ENCODE data around the gene BLOC1S1. TPM values are rescaled to one million over a fixed set of nuclear protein-coding genes. Genes with fewer than 3 reads are reported as not detected.

The BLOC1S1 gene
- total and polyA plus RNA-seq, 9 of the 15 experiments (the other 6 are each of a cell fraction or from before 2014, with no cell fraction given): 75.2 to 161 (median 98.8) TPM

DNA sequence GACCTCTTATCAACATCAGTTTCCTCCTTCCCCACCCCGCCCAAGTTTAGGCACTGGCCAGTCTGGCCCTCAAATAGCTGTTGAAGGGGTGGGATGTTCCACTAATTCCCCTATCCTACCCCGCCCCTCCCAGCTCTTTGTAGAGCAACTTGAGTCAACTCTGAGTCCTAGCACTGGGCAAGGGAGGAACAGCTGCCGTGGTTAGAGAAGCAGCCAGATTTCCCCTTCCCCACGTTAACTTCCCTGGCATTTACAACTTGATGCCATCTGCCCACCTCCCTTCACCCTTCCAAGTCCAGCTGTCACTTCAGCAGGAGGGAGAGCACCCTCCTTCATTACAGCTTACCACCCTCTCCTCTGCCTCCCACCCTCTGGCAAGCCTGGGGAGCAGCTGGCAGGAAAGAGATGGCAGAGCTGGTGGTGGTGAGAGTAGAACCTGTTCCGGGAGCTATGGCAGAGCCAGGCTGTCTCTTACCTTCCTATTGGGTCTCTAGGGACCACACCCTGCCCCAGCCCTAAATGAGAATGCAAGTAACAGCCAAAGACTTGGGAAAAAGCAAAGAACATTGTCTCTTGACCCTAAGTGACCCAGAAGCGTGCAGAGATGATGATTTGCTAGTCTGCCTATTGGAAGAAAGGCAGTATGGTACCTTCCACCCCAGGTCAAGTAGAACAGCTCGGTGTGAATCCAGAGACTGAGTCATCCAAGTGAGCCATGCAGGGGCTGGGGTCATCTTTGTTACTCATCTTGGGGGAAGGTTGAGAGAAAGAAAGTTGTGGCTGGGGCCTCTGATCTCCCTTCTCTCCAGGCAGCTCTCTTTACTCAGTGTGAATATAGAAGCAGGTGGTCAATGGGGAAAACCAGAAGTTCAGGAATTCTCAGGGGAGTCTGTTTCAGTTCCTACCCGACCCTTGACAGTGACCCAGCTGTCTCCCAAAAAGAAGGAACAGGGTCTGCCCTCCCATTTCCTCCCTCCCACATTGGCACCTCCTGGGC lies 1.5 kb downstream of the BLOC1S1 start (continued):
- TF ChIP-seq, protein P1, sequence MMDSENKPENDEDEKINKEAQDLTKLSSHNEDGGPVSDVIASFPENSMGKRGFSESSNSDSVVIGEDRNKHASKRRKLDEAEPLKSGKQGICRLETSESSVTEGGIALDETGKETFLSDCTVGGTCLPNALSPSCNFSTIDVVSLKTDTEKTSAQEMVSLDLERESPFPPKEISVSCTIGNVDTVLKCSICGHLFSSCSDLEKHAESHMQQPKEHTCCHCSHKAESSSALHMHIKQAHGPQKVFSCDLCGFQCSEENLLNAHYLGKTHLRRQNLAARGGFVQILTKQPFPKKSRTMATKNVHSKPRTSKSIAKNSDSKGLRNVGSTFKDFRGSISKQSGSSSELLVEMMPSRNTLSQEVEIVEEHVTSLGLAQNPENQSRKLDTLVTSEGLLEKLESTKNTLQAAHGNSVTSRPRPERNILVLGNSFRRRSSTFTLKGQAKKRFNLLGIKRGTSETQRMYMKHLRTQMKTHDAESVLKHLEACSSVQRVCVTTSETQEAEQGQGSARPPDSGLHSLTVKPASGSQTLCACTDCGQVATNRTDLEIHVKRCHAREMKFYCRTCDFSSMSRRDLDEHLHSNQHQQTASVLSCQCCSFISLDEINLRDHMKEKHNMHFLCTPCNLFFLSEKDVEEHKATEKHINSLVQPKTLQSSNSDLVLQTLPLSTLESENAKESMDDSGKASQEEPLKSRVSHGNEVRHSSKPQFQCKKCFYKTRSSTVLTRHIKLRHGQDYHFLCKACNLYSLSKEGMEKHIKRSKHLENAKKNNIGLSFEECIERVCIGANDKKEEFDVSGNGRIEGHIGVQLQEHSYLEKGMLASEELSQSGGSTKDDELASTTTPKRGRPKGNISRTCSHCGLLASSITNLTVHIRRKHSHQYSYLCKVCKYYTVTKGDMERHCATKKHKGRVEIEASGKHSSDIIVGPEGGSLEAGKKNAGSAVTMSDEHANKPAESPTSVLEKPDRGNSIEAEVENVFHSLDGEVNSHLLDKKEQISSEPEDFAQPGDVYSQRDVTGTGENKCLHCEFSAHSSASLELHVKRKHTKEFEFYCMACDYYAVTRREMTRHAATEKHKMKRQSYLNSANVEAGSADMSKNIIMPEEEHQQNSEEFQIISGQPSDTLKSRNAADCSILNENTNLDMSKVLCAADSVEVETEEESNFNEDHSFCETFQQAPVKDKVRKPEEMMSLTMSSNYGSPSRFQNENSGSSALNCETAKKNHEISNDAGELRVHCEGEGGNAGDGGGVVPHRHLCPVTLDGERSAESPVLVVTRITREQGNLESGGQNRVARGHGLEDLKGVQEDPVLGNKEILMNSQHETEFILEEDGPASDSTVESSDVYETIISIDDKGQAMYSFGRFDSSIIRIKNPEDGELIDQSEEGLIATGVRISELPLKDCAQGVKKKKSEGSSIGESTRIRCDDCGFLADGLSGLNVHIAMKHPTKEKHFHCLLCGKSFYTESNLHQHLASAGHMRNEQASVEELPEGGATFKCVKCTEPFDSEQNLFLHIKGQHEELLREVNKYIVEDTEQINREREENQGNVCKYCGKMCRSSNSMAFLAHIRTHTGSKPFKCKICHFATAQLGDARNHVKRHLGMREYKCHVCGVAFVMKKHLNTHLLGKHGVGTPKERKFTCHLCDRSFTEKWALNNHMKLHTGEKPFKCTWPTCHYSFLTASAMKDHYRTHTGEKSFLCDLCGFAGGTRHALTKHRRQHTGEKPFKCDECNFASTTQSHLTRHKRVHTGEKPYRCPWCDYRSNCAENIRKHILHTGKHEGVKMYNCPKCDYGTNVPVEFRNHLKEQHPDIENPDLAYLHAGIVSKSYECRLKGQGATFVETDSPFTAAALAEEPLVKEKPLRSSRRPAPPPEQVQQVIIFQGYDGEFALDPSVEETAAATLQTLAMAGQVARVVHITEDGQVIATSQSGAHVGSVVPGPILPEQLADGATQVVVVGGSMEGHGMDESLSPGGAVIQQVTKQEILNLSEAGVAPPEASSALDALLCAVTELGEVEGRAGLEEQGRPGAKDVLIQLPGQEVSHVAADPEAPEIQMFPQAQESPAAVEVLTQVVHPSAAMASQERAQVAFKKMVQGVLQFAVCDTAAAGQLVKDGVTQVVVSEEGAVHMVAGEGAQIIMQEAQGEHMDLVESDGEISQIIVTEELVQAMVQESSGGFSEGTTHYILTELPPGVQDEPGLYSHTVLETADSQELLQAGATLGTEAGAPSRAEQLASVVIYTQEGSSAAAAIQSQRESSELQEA (IDR thresholded peaks at IDR 0.05; ENCODE audit: low read depth): no peak
- TF ChIP-seq, protein P2, sequence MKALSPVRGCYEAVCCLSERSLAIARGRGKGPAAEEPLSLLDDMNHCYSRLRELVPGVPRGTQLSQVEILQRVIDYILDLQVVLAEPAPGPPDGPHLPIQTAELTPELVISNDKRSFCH (CRISPR knock-in tag; IDR thresholded peaks at IDR 0.05): no peak
- TF ChIP-seq, protein P2 (tag; IDR thresholded peaks at IDR 0.05): no peak
- TF ChIP-seq HMGN3 (IDR thresholded peaks at IDR 0.05; ENCODE audit: borderline replicate concordance, extremely low read depth, insufficient read length, low read depth, low read length) (no peak), TARDBP (IDR thresholded peaks at IDR 0.05) (no peak), NUFIP1 (IDR thresholded peaks at IDR 0.05; ENCODE audit: partially characterized antibody) (no peak), DPF2 (IDR thresholded peaks at IDR 0.05) (no peak), POLR3G (IDR thresholded peaks at IDR 0.05; ENCODE audit: extremely low read depth, insufficient read length, insufficient replicate concordance) (no peak)
- TF ChIP-seq, protein P3, sequence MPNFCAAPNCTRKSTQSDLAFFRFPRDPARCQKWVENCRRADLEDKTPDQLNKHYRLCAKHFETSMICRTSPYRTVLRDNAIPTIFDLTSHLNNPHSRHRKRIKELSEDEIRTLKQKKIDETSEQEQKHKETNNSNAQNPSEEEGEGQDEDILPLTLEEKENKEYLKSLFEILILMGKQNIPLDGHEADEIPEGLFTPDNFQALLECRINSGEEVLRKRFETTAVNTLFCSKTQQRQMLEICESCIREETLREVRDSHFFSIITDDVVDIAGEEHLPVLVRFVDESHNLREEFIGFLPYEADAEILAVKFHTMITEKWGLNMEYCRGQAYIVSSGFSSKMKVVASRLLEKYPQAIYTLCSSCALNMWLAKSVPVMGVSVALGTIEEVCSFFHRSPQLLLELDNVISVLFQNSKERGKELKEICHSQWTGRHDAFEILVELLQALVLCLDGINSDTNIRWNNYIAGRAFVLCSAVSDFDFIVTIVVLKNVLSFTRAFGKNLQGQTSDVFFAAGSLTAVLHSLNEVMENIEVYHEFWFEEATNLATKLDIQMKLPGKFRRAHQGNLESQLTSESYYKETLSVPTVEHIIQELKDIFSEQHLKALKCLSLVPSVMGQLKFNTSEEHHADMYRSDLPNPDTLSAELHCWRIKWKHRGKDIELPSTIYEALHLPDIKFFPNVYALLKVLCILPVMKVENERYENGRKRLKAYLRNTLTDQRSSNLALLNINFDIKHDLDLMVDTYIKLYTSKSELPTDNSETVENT (CRISPR knock-in tag; IDR thresholded peaks at IDR 0.05): no peak
- TF ChIP-seq, protein P4, sequence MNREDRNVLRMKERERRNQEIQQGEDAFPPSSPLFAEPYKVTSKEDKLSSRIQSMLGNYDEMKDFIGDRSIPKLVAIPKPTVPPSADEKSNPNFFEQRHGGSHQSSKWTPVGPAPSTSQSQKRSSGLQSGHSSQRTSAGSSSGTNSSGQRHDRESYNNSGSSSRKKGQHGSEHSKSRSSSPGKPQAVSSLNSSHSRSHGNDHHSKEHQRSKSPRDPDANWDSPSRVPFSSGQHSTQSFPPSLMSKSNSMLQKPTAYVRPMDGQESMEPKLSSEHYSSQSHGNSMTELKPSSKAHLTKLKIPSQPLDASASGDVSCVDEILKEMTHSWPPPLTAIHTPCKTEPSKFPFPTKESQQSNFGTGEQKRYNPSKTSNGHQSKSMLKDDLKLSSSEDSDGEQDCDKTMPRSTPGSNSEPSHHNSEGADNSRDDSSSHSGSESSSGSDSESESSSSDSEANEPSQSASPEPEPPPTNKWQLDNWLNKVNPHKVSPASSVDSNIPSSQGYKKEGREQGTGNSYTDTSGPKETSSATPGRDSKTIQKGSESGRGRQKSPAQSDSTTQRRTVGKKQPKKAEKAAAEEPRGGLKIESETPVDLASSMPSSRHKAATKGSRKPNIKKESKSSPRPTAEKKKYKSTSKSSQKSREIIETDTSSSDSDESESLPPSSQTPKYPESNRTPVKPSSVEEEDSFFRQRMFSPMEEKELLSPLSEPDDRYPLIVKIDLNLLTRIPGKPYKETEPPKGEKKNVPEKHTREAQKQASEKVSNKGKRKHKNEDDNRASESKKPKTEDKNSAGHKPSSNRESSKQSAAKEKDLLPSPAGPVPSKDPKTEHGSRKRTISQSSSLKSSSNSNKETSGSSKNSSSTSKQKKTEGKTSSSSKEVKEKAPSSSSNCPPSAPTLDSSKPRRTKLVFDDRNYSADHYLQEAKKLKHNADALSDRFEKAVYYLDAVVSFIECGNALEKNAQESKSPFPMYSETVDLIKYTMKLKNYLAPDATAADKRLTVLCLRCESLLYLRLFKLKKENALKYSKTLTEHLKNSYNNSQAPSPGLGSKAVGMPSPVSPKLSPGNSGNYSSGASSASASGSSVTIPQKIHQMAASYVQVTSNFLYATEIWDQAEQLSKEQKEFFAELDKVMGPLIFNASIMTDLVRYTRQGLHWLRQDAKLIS (CRISPR knock-in tag; IDR thresholded peaks at IDR 0.05): no peak
